Colonic mucosa (tissue), 4 donors: ENCODE results near the gene ADCYAP1R1. TPM values are rescaled to one million over a fixed set of nuclear protein-coding genes. Genes with fewer than 3 reads are reported as not detected.

ENCODE experiments used
- DNase-seq: peaks from one replicate; pipeline ENCODE4 v3.0.0-alpha.2; 2020
- H3K27ac ChIP-seq: fragments of 200-600 bp; one replicate; pipeline ENCODE4 v1.8.0; 2021
- H3K27me3 ChIP-seq: fragments of 200-600 bp; one replicate; pipeline ENCODE4 v1.8.0; 2021
- H3K36me3 ChIP-seq: fragments of 200-600 bp; one replicate; pipeline ENCODE4 v1.8.0; 2021
- H3K4me1 ChIP-seq: fragments of 200-600 bp; one replicate; pipeline ENCODE4 v1.8.0; 2021; ENCODE audit warnings: mild to moderate bottlenecking
- H3K4me3 ChIP-seq: fragments of 200-600 bp; one replicate; pipeline ENCODE4 v1.8.0; 2021
- H3K9ac ChIP-seq, 2 donors: one replicate each; pipeline ENCODE4 v1.7.0; 2013; ENCODE audit warnings: control low read depth in 2 of 2, low read depth in 2 of 2, low read length in 2 of 2
- H3K9me3 ChIP-seq: fragments of 200-600 bp; one replicate; pipeline ENCODE4 v1.8.0; 2021
- intact Hi-C: fragments of 100-400 bp; cut with DNase I; formaldehyde crosslinking; loops from one replicate; pipeline ENCODE4 v1.14.1; 2022
- total RNA-seq, 2 donors: library from RNA; stranded (reverse); fragmentation: NEBNext Ultra II Directional in 1 of 2; extraction: Animal tissue kit (Norgen Biotek cat#: 25700) in 1 of 2; gene quantifications; one replicate each; pipeline ENCODE4 v1.2.1, GENCODE V29; 2021
- TF ChIP-seq, protein P1 (sequence below): fragments of 200-600 bp; IDR thresholded peaks from one replicate; pipeline ENCODE4 v1.8.0; 2022; ENCODE audit warnings: antibody characterized with exemption, mild to moderate bottlenecking
- donor health status: healthy.
- donor health status: DM: no; HTN: no; CAD: no.
- donor health status: DM: no; HTN: no; CAD: no.

The ADCYAP1R1 gene
- total RNA-seq, 2 donors from 2014 or later: 0.37 to 0.90 TPM

DNA sequence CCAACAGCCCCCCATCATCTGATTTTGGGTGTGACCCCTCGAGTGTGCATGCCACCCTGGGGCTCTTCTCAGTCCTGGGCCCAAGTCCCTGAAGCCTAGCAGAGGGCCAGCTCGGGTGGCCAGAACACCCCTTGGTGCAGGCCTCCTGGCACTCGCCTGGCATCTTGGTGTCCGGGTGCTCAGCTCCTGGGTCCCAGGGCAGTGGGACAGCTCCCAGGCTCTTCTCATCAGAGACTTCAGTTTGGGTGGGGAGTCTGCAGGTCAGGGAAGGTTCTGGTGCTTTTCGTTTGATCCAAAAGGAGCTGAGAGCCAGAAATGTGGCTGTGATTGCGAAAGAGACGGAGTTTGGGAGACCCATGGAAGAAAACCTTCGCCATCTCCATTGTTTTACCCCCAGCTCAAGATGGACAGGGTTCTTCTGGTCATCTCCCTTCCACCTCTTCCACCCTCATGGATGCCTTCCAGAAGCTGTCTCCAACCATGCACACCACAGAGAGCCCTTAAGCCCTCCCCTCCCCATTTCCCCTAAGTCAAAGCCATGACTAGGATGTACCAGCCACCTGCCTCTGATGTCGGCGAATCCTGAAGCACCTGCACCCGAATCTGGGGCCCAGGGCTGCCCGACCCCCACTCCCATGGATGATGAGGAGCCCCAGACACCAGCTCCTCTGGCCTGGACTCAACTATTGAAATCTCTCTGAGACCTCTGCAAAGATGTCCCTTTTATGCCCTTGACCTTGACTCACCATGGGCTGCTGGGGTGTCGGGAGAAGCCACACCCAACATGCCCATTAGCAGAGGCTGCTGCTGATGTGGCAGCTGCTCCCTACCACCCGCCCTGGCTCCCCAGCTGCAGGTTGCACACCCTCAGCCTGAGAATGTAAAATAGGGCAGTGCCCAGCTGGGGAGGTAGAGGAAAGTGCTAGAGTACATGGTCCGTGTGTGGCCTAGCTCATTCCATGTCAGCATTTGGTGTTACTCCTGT is 55.3 kb downstream of the ADCYAP1R1 start:
- Histone ChIP-seq H3K27me3 (no peaks in the 10 kb centered on the region), H3K9ac (no peak overlapping the region), H3K27ac (no peak overlapping the region), H3K4me1 (no peaks in the 10 kb centered on the region), H3K4me3 (no peak overlapping the region), H3K36me3 (no peaks in the 10 kb centered on the region), H3K9me3 (no peaks in the 10 kb centered on the region)
- no peak for DNase-seq
- TF ChIP-seq, protein P1, sequence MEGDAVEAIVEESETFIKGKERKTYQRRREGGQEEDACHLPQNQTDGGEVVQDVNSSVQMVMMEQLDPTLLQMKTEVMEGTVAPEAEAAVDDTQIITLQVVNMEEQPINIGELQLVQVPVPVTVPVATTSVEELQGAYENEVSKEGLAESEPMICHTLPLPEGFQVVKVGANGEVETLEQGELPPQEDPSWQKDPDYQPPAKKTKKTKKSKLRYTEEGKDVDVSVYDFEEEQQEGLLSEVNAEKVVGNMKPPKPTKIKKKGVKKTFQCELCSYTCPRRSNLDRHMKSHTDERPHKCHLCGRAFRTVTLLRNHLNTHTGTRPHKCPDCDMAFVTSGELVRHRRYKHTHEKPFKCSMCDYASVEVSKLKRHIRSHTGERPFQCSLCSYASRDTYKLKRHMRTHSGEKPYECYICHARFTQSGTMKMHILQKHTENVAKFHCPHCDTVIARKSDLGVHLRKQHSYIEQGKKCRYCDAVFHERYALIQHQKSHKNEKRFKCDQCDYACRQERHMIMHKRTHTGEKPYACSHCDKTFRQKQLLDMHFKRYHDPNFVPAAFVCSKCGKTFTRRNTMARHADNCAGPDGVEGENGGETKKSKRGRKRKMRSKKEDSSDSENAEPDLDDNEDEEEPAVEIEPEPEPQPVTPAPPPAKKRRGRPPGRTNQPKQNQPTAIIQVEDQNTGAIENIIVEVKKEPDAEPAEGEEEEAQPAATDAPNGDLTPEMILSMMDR: no peak
- intact Hi-C loops: no loop called here

DNA sequence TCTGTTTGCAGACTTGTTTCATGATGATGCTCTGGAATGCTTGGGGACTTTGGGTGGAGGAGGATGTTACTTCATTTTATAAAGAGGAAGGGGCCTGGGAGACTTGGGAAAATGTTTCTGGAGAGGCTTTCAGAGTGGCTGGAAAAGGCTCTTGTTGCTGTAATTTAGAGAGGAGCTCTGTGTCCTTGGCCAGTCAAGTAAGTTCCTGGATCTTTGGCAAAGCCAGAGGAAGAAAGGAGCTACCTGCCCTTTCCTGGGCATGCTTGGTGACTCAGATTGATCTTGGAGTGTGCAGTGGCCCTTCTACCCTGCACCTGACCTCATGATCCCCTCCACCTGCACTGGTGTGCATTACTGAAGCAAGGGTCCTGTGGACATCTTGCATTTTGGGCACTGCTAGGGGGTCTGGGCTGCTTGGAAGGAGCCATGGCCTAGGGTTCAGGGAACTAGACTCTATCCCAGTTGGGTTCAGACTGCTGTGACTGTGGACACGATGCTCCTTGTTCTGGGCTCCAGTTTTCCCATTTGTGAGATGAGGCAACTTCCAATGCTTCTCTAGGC is 56.1 kb downstream of the ADCYAP1R1 start:
- Histone ChIP-seq H3K4me3 (no peak overlapping the region), H3K4me1 (no peaks in the 10 kb centered on the region), H3K36me3 (no peaks in the 10 kb centered on the region), H3K9ac (no peak overlapping the region), H3K27me3 (no peaks in the 10 kb centered on the region), H3K9me3 (no peaks in the 10 kb centered on the region), H3K27ac (no peak overlapping the region)
- DNase-seq: no peak
- TF ChIP-seq, protein P1: no peak
- intact Hi-C loops: no loop called here

DNA sequence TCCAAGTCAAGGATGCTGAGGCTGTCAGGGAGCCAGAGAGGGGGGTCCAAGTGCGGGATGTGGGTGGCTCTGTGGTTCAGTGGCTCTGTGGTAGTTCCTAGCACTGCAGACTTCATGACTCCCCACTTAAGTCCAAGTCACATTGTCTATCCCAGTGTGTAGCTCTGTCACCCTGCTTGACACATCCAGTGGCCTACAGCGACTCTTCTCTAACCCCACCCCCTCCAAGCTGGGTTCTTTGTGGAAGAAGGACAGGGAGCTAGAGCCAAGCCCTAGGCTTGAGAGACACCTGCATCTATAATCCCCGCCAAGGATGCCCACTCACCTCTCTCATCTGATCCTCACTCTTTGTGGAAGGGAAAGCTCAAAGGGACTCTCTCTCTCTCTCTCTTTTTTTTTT is 57.6 kb downstream of the ADCYAP1R1 start:
- H3K4me1 ChIP-seq: no peaks in the 10 kb centered on the region
- no peaks in the 10 kb centered on the region for H3K9me3 ChIP-seq
- TF ChIP-seq, protein P1: no peak
- no peaks in the 10 kb centered on the region for H3K27me3 ChIP-seq
- H3K36me3 ChIP-seq: no peaks in the 10 kb centered on the region
- H3K9ac ChIP-seq: no peak overlapping the region
- DNase-seq: no peak
- H3K4me3 ChIP-seq: no peak overlapping the region
- intact Hi-C loops: no loop called here
- no peak overlapping the region for H3K27ac ChIP-seq

DNA sequence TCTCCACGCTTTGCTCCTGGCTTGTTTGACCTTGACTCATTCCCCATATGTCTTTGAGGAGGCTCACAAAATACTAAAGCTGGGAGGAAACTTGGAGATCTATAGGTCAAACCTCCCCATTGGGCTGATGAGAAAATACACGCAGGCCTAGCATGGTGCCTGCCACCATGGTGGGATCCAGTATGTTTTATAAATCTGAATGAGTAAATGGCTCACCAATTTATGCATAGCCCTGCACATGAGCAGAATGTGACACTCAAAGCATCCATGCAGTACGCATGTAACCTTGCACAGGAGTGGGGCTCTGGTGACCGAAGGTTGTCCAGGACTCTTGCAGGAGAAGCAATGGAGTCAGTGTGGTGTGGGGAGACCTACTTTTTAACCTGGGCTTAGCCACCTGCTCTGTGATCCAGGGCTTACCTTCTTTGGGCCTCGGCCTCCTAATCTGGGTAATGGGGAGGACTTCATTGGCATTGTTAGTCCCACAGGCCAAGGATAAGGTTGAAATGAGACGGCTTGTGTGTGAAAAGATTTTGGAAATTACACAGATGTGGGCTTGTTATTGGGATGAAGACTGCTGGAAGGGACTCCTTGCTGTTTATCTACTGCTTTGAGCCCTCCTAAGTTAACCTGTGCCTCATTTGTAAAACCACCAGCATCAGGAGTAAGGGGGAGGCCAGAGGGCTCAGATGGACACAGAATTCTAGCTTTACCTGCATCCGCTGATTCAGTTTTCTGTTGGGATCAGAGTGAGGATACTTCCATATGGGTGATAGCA is 58.4 kb downstream of the ADCYAP1R1 start:
- Histone ChIP-seq H3K9me3 (no peaks in the 10 kb centered on the region), H3K36me3 (no peaks in the 10 kb centered on the region), H3K4me1 (no peaks in the 10 kb centered on the region), H3K4me3 (no peak overlapping the region), H3K27me3 (no peaks in the 10 kb centered on the region), H3K27ac (no peak overlapping the region), H3K9ac (no peak overlapping the region)
- no peak for DNase-seq
- TF ChIP-seq, protein P1: no peak
- intact Hi-C loops: no loop called here

DNA sequence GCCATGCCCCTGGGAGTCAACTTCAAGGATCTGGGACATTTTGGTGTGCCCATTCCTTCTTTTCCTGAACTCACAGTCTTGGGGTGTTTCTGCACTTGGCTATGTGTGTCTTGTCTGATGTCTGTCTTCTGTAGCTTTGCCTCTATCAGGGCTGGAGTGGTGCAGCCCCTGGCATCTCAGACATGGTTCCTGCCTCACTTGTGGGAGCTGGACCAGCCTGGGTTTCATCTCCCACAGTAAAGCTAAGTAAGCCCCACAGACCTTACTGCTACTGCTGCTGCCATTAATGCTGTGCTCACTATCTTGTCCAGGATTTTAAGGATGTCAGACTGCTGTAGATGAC is 59.0 kb downstream of the ADCYAP1R1 start:
- Histone ChIP-seq H3K27me3 (no peaks in the 10 kb centered on the region), H3K4me1 (no peaks in the 10 kb centered on the region), H3K36me3 (no peaks in the 10 kb centered on the region), H3K4me3 (no peak overlapping the region), H3K9me3 (no peaks in the 10 kb centered on the region), H3K27ac (no peak overlapping the region), H3K9ac (no peak overlapping the region)
- intact Hi-C loops: no loop called here
- DNase-seq: no peak
- TF ChIP-seq, protein P1: no peak
